WTC11 (cell line): ENCODE measurements around the gene PPP1CA. TPM values are rescaled to one million over a fixed set of nuclear protein-coding genes. Genes with fewer than 3 reads are reported as not detected.

Experiments used
- ATAC-seq: fragments of 200-7000 bp; cut with Tn5 transposase; 2 replicates; pipeline ENCODE4 v1.10.0; 2021; ENCODE audit warnings: mild to moderate bottlenecking, moderate library complexity
- CTCF ChIA-PET: fragments of 300-600 bp; sonication (Branson Sonifier 250); formaldehyde crosslinking; loops from one replicate; lab custom pipeline; 2021; ENCODE audit warnings: antibody characterized with exemption; lab: Charles Lee
- POLR2A ChIA-PET: fragments of 350-600 bp; sonication (Branson Sonifier 250); formaldehyde crosslinking; loops from one replicate; lab custom pipeline; 2021; ENCODE audit warnings: antibody characterized with exemption; lab: Charles Lee
- DNase-seq: peaks from one replicate; pipeline ENCODE4 v3.0.0; 2021; ENCODE audit warnings: low spot score
- H3K27ac Mint-ChIP-seq: 2 replicates; pipeline ENCODE4 v1.8.0; 2021; ENCODE audit warnings: mixed read lengths
- H3K27me3 Mint-ChIP-seq: 2 replicates; pipeline ENCODE4 v1.8.0; 2021; ENCODE audit warnings: low read depth, mild to moderate bottlenecking, moderate library complexity, mixed read lengths
- H3K36me3 Mint-ChIP-seq: 2 replicates; pipeline ENCODE4 v1.8.0; 2021; ENCODE audit warnings: mixed read lengths
- H3K4me1 Mint-ChIP-seq: 2 replicates; pipeline ENCODE4 v1.8.0; 2022; ENCODE audit warnings: mixed read lengths
- H3K4me3 Mint-ChIP-seq: 2 replicates; pipeline ENCODE4 v1.8.0; 2021; ENCODE audit warnings: mild to moderate bottlenecking, moderate library complexity, mixed read lengths
- H3K9me3 Mint-ChIP-seq: 2 replicates; pipeline ENCODE4 v1.8.0; 2021; ENCODE audit warnings: mixed read lengths
- CREB1 ChIP-seq: sonication (generic); formaldehyde crosslinking; IDR thresholded peaks from 2 replicates; pipeline ENCODE4 v1.8.0; 2023; ENCODE audit warnings: mild to moderate bottlenecking, missing genetic modification reagents
- FOXP1 ChIP-seq: sonication (generic); formaldehyde crosslinking; IDR thresholded peaks from 2 replicates; pipeline ENCODE4 v1.8.0; 2022; ENCODE audit warnings: missing genetic modification reagents, mild to moderate bottlenecking, moderate library complexity, borderline replicate concordance
- GTF2I ChIP-seq: fragments of 250-450 bp; sonication (Bioruptor Pico); conservative IDR thresholded peaks from 2 replicates; pipeline ENCODE4 v1.4.0; 2021; ENCODE audit warnings: mild to moderate bottlenecking
- SP1 ChIP-seq: sonication (generic); formaldehyde crosslinking; conservative IDR thresholded peaks from 2 replicates; pipeline ENCODE4 v1.8.1; 2022; ENCODE audit warnings: missing genetic modification reagents
- TEAD1 ChIP-seq: sonication (generic); formaldehyde crosslinking; IDR thresholded peaks from 2 replicates; pipeline ENCODE4 v1.8.0; 2022; ENCODE audit warnings: mild to moderate bottlenecking, missing genetic modification reagents
- ZNF416 ChIP-seq: fragments of 250-450 bp; sonication (Bioruptor Pico); IDR thresholded peaks from 2 replicates; pipeline ENCODE4 v1.9.0; 2021; ENCODE audit warnings: mild to moderate bottlenecking, inconsistent platforms
- ZNF423 ChIP-seq: fragments of 250-450 bp; sonication (Bioruptor Pico); IDR thresholded peaks from 2 replicates; pipeline ENCODE4 v2.1.2; 2022; ENCODE audit warnings: mild to moderate bottlenecking, moderate library complexity
- total RNA-seq: library from RNA; stranded (reverse); gene quantifications from 3 replicates; pipeline ENCODE4 v1.2.3, GENCODE V29; 2021
- TF ChIP-seq, protein P1 (sequence below): sonication (generic); formaldehyde crosslinking; IDR thresholded peaks from 2 replicates; pipeline ENCODE4 v1.8.0; 2023; ENCODE audit warnings: missing genetic modification reagents, mild to moderate bottlenecking, borderline replicate concordance
- TF ChIP-seq, protein P2 (sequence below): sonication (generic); formaldehyde crosslinking; IDR thresholded peaks from 2 replicates; pipeline ENCODE4 v1.8.0; 2022; ENCODE audit warnings: missing genetic modification reagents

The PPP1CA gene
- total RNA-seq, 1 experiment from 2014 or later: 220 TPM

DNA sequence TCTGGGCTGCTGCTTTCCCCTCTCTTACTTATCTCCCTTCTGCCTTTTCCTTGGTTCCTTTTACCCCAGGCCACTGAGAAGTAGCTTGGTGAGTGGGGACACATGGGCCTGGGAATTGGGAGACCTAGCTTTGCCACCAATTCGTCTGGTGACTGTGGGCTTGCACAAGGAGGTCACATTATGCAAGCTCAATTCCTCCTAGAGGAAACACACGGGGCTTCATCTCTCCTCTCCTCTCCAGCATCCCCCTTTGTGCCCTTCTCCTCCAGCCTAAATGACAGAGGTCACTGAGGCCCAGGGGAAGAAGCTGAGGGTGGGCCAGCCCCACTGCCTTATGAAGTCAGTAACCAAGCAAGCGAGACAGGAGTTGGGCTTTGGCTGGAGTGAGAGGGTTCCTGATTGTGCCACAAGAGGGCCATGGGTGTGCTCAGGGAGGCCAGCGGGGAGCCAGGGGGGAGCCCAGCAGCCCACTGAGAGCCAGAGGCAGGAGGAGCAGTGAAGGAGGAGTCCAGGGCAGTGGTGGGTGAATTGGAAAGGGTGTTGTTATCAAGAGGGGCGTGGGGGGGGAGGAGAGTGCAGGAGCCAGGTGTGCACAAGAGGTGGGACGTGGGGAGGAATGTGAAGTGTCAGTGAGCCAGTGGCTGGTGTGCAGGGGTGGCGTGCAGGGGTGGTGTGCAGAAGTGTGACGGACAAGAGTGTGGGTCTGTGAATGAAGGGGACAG, 30.3 kb downstream of the PPP1CA start:
- H3K9me3 Mint-ChIP-seq: no peaks in the 10 kb centered on the region
- no peak for TF ChIP-seq FOXP1 (CRISPR knock-in tag)
- peak; percentile 34; the same call in 1 of the 2 replicates for TF ChIP-seq ZNF423 (CRISPR knock-in tag)
- TF ChIP-seq GTF2I: no peak
- no peak for TF ChIP-seq CREB1 (CRISPR knock-in tag)
- no peaks in the 10 kb centered on the region for H3K36me3 Mint-ChIP-seq
- ATAC-seq (peak; percentile 17), DNase-seq (peak; percentile 48)
- H3K4me3 Mint-ChIP-seq: peak overlapping the region; percentile 66
- CTCF ChIA-PET: interaction anchor here (0.6 to 25.7 kb wide), 20 partner anchors 9 to 300 kb away, joined by 3 to 842 read pairs (median 4); partner anchors contain the start of genes POLD4, PPP1CA and RAD9A
- peaks cover 73% of the 10 kb centered on the region for H3K27me3 Mint-ChIP-seq
- no peak overlapping the region for H3K27ac Mint-ChIP-seq
- H3K4me1 Mint-ChIP-seq: peaks cover 40% of the 10 kb centered on the region
- POLR2A ChIA-PET: no interaction called here

DNA sequence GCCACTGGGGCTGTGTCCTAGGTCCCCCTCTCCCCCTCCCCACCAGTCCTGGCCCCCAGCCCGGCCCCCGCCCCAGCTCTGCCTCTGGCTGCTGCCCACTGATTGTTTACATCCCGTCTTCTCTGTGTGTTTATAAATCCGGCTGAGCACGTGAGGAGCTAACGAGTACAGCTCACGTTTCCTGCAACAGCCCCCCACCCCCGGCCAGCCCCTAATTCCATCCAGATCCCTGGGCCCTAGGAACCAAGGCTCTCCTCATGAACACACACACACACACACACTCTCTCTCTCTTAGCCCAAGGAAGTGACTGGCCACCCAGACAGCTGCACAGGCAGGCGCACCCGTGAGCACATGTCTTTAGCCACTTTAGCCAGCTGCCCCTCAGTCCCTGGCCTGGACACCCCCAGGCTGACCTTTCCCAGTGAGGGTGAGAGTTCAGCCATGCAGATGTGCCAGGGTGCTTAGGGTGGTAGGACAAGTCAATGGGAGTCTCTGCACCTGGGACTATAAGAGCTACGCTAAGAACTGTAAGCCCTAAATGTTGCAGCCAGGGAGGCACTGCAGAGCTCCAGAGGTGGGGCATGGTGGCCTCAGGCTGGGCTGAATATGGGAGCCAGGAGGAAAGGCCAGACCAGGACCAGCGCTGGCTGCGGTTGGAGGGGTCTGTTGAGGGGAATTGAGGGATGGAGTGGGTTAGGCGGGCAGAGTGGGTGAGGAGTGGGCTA, 31.1 kb downstream of the PPP1CA start:
- DNase-seq (no peak), ATAC-seq (no peak)
- Mint-ChIP-seq H3K27ac (no peak overlapping the region), H3K4me3 (no peak overlapping the region), H3K9me3 (no peaks in the 10 kb centered on the region), H3K27me3 (peaks cover 73% of the 10 kb centered on the region), H3K4me1 (peaks cover 43% of the 10 kb centered on the region), H3K36me3 (no peaks in the 10 kb centered on the region)
- ChIA-PET CTCF (interaction anchor here (0.5 to 25.7 kb wide), 21 partner anchors 8 to 342 kb away, joined by 3 to 842 read pairs (median 4); partner anchors contain the start of genes POLD4, PPP1CA and RAD9A), POLR2A (interaction anchor here (0.6 to 1.1 kb wide), 4 partner anchors 9 to 131 kb away, joined by 3 read pairs; no protein-coding TSS in a partner anchor)
- TF ChIP-seq TEAD1 (CRISPR knock-in tag) (no peak), ZNF416 (CRISPR knock-in tag) (no peak)
- TF ChIP-seq, protein P1, sequence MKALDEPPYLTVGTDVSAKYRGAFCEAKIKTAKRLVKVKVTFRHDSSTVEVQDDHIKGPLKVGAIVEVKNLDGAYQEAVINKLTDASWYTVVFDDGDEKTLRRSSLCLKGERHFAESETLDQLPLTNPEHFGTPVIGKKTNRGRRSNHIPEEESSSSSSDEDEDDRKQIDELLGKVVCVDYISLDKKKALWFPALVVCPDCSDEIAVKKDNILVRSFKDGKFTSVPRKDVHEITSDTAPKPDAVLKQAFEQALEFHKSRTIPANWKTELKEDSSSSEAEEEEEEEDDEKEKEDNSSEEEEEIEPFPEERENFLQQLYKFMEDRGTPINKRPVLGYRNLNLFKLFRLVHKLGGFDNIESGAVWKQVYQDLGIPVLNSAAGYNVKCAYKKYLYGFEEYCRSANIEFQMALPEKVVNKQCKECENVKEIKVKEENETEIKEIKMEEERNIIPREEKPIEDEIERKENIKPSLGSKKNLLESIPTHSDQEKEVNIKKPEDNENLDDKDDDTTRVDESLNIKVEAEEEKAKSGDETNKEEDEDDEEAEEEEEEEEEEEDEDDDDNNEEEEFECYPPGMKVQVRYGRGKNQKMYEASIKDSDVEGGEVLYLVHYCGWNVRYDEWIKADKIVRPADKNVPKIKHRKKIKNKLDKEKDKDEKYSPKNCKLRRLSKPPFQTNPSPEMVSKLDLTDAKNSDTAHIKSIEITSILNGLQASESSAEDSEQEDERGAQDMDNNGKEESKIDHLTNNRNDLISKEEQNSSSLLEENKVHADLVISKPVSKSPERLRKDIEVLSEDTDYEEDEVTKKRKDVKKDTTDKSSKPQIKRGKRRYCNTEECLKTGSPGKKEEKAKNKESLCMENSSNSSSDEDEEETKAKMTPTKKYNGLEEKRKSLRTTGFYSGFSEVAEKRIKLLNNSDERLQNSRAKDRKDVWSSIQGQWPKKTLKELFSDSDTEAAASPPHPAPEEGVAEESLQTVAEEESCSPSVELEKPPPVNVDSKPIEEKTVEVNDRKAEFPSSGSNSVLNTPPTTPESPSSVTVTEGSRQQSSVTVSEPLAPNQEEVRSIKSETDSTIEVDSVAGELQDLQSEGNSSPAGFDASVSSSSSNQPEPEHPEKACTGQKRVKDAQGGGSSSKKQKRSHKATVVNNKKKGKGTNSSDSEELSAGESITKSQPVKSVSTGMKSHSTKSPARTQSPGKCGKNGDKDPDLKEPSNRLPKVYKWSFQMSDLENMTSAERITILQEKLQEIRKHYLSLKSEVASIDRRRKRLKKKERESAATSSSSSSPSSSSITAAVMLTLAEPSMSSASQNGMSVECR (CRISPR knock-in tag): no peak

DNA sequence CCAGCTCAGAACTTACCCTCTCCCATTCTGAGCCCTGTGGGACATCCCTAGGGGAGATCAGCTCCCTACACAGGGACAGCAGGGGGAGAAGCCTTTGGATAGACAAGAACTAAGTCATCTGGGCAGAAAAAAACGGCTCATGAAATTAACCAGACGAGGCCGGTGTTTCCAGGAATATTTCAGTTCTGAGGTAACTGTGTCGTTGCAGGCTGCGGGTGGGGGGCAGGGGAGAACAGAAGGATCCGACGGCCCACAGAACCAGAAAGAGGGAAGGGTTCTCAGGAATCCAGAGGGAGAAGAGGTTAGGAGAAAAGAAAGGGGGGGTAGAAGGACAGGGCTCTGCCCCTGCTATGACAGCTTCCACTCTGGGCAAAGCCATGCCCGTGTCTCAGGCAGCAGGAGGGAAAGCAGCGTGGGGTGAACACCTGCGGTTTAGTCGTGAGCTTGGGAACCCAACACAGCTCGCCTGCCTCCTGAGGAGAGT, 31.8 kb downstream of the PPP1CA start:
- no peaks in the 10 kb centered on the region for H3K9me3 Mint-ChIP-seq

More for the DNA sequence above, 31.8 kb downstream of the PPP1CA start:
- no peaks in the 10 kb centered on the region for H3K36me3 Mint-ChIP-seq
- no peak overlapping the region for H3K4me3 Mint-ChIP-seq
- DNase-seq (no peak), ATAC-seq (no peak)
- H3K4me1 Mint-ChIP-seq: peaks cover 42% of the 10 kb centered on the region
- ChIA-PET POLR2A (interaction anchor here (0.6 to 1.1 kb wide), 4 partner anchors 8 to 130 kb away, joined by 3 read pairs; no protein-coding TSS in a partner anchor), CTCF (interaction anchor here (0.5 to 25.7 kb wide), 12 partner anchors 10 to 342 kb away, joined by 3 to 842 read pairs (median 5); partner anchors contain the start of genes POLD4 and PPP1CA)
- H3K27ac Mint-ChIP-seq: no peak overlapping the region
- no peak for TF ChIP-seq SP1 (CRISPR knock-in tag)
- TF ChIP-seq, protein P2, sequence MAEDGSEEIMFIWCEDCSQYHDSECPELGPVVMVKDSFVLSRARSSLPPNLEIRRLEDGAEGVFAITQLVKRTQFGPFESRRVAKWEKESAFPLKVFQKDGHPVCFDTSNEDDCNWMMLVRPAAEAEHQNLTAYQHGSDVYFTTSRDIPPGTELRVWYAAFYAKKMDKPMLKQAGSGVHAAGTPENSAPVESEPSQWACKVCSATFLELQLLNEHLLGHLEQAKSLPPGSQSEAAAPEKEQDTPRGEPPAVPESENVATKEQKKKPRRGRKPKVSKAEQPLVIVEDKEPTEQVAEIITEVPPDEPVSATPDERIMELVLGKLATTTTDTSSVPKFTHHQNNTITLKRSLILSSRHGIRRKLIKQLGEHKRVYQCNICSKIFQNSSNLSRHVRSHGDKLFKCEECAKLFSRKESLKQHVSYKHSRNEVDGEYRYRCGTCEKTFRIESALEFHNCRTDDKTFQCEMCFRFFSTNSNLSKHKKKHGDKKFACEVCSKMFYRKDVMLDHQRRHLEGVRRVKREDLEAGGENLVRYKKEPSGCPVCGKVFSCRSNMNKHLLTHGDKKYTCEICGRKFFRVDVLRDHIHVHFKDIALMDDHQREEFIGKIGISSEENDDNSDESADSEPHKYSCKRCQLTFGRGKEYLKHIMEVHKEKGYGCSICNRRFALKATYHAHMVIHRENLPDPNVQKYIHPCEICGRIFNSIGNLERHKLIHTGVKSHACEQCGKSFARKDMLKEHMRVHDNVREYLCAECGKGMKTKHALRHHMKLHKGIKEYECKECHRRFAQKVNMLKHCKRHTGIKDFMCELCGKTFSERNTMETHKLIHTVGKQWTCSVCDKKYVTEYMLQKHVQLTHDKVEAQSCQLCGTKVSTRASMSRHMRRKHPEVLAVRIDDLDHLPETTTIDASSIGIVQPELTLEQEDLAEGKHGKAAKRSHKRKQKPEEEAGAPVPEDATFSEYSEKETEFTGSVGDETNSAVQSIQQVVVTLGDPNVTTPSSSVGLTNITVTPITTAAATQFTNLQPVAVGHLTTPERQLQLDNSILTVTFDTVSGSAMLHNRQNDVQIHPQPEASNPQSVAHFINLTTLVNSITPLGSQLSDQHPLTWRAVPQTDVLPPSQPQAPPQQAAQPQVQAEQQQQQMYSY (CRISPR knock-in tag): no peak
- H3K27me3 Mint-ChIP-seq: peaks cover 72% of the 10 kb centered on the region
